HG02870 (cell line): Measurements from ENCODE around the gene SGCA.

Experiments
- ATAC-seq: cut with Tn5 transposase; IDR thresholded peaks from one replicate; pipeline ENCODE4 v1.9.1; 2021; ENCODE audit warnings: mild to moderate bottlenecking, moderate library complexity; ENCODE audit not compliant: unreplicated experiment

The SGCA gene

GRCh38 chr17:50180620-50181019, 14.8 kb downstream of the SGCA start:
- no peak for ATAC-seq

GRCh38 chr17:50181144-50181543, 15.3 kb downstream of the SGCA start:
- ATAC-seq, result no peak

GRCh38 chr17:50181591-50182560, 16.1 kb downstream of the SGCA start:
- no peak for ATAC-seq

GRCh38 chr17:50182783-50183420, 17.1 kb downstream of the SGCA start:
- no peak for ATAC-seq

- ATAC-seq, result no peak
These were observed 17.7 kb downstream of the SGCA start for GRCh38 chr17:50183421-50183994.

GRCh38 chr17:50184064-50184463, 18.3 kb downstream of the SGCA start:
- ATAC-seq, result no peak

- ATAC-seq, result no peak
These were observed 19.0 kb downstream of the SGCA start for GRCh38 chr17:50184611-50185398.

- no peak for ATAC-seq
These were observed 20.0 kb downstream of the SGCA start for GRCh38 chr17:50185631-50186471.

GRCh38 chr17:50186661-50187393, 21.0 kb downstream of the SGCA start:
- no peak for ATAC-seq

GRCh38 chr17:50187394-50187725, 21.6 kb downstream of the SGCA start:
- no peak for ATAC-seq

- no peak for ATAC-seq
These were observed 22.1 kb downstream of the SGCA start for GRCh38 chr17:50187751-50188530.

- no peak for ATAC-seq
These were observed 22.7 kb downstream of the SGCA start for GRCh38 chr17:50188531-50188920.

GRCh38 chr17:50188921-50189549, 23.2 kb downstream of the SGCA start:
- no peak for ATAC-seq

GRCh38 chr17:50189550-50190292, 23.9 kb downstream of the SGCA start:
- ATAC-seq, result no peak

- ATAC-seq, result no peak
These were observed 24.4 kb downstream of the SGCA start for GRCh38 chr17:50190293-50190602.

- ATAC-seq, result no peak
These were observed 25.0 kb downstream of the SGCA start for GRCh38 chr17:50190603-50191358.
